IMR-90 (cell line): ENCODE results near the gene SLC12A7. TPM values are rescaled to one million over a fixed set of nuclear protein-coding genes. Genes with fewer than 3 reads are reported as not detected.

Experiments
- ATAC-seq: fragments of 200-7000 bp; cut with Tn5 transposase; 2 replicates; pipeline ENCODE4 v1.9.1; 2020; ENCODE audit warnings: low read depth, mild to moderate bottlenecking, moderate library complexity
- BruUV-seq: library from RNA; stranded (reverse); fragments of 400-500 nt; replicated peaks from 2 replicates; lab custom pipeline; 2021; lab: Mats Ljungman, UMichigan
- CTCF ChIA-PET: fragments of 300-600 bp; formaldehyde crosslinking; extraction: SDS; loops from one replicate; lab custom pipeline; 2021; ENCODE audit warnings: antibody characterized with exemption; lab: Yijun Ruan, JAX
- POLR2A ChIA-PET: fragments of 300-600 bp; sonication (Branson Sonifier 250); formaldehyde crosslinking; loops from one replicate; lab custom pipeline; 2022; ENCODE audit warnings: antibody characterized with exemption; ENCODE audit not compliant: unreplicated experiment; lab: Charles Lee
- DNase-seq: peaks from one replicate; pipeline ENCODE4 v3.0.0; 2013
- H2AFZ ChIP-seq: replicated peaks from 2 replicates; pipeline ENCODE3; 2013; ENCODE audit warnings: low read length, mild to moderate bottlenecking; ENCODE audit not compliant: poor library complexity
- H2AK5ac ChIP-seq: 2 replicates; pipeline ENCODE4 v1.6.1; 2013; ENCODE audit warnings: low read depth, low read length, inconsistent platforms
- H2AK9ac ChIP-seq: replicated peaks from 2 replicates; pipeline ENCODE3; 2013; ENCODE audit warnings: mild to moderate bottlenecking, low read depth, low read length, moderate library complexity; ENCODE audit not compliant: poor library complexity
- H2BK120ac ChIP-seq: 2 replicates; pipeline ENCODE4 v1.6.1; 2013; ENCODE audit warnings: low read depth, low read length, inconsistent platforms
- H2BK15ac ChIP-seq: 3 replicates; pipeline ENCODE4 v1.6.1; 2013; ENCODE audit warnings: low read depth, low read length, inconsistent platforms
- H2BK20ac ChIP-seq: 2 replicates; pipeline ENCODE4 v1.6.1; 2013; ENCODE audit warnings: low read depth, mild to moderate bottlenecking, inconsistent platforms, low read length, moderate library complexity
- H2BK5ac ChIP-seq: 2 replicates; pipeline ENCODE4 v1.6.1; 2013; ENCODE audit warnings: mild to moderate bottlenecking, low read depth, low read length, inconsistent platforms; ENCODE audit not compliant: poor library complexity, severe bottlenecking
- H3K14ac ChIP-seq: replicated peaks from 2 replicates; pipeline ENCODE4 v1.6.1; 2013; ENCODE audit warnings: low read depth, low read length, inconsistent platforms
- H3K18ac ChIP-seq: 2 replicates; pipeline ENCODE4 v1.6.1; 2013; ENCODE audit warnings: low read depth, low read length, control low read depth
- H3K23ac ChIP-seq: 2 replicates; pipeline ENCODE4 v1.6.1; 2013; ENCODE audit warnings: low read depth, low read length, inconsistent platforms
- H3K27ac ChIP-seq: 2 replicates; pipeline ENCODE4 v1.5.1; 2013; ENCODE audit warnings: mild to moderate bottlenecking, control low read depth, low read length; ENCODE audit not compliant: insufficient read depth
- H3K27me3 ChIP-seq: 2 replicates; pipeline ENCODE4 v1.6.1; 2013; ENCODE audit warnings: low read length; ENCODE audit not compliant: control insufficient read depth, insufficient read depth
- H3K36me3 ChIP-seq: 2 replicates; pipeline ENCODE4 v1.6.1; 2013; ENCODE audit warnings: low read length, mixed read lengths; ENCODE audit not compliant: control insufficient read depth, insufficient read depth
- H3K4ac ChIP-seq: 2 replicates; pipeline ENCODE4 v1.6.1; 2013; ENCODE audit warnings: low read depth, low read length, inconsistent platforms
- H3K4me1 ChIP-seq: 2 replicates; pipeline ENCODE4 v1.6.1; 2013; ENCODE audit warnings: low read length, mixed read lengths; ENCODE audit not compliant: control insufficient read depth, insufficient read depth
- H3K4me2 ChIP-seq: 2 replicates; pipeline ENCODE4 v1.6.1; 2013; ENCODE audit warnings: low read depth, mild to moderate bottlenecking, control low read depth, low read length, moderate library complexity
- H3K4me3 ChIP-seq: 2 replicates; pipeline ENCODE4 v1.5.1; 2013; ENCODE audit warnings: low read depth, mild to moderate bottlenecking, control low read depth, low read length, moderate library complexity; ENCODE audit not compliant: insufficient read depth
- H3K56ac ChIP-seq: 2 replicates; pipeline ENCODE4 v1.6.1; 2013; ENCODE audit warnings: low read length, inconsistent platforms; ENCODE audit not compliant: insufficient read depth; ENCODE audit errors: extremely low read depth
- H3K79me1 ChIP-seq, 2 experiments: 2 replicates each; pipeline ENCODE4 v1.6.1; 2013; ENCODE audit warnings: low read length in 2 of 2, inconsistent platforms in 1 of 2, low read depth in 1 of 2
- H3K9ac ChIP-seq: 2 replicates; pipeline ENCODE4 v1.6.1; 2013; ENCODE audit warnings: low read depth, low read length, control low read depth
- H3K9me1 ChIP-seq: 2 replicates; pipeline ENCODE4 v1.6.1; 2013; ENCODE audit warnings: low read length, inconsistent platforms; ENCODE audit not compliant: insufficient read depth
- H3K9me3 ChIP-seq: 2 replicates; pipeline ENCODE4 v1.6.1; 2013; ENCODE audit warnings: low read length; ENCODE audit not compliant: control insufficient read depth, insufficient read depth
- H4K20me1 ChIP-seq: 2 replicates; pipeline ENCODE4 v1.6.1; 2013; ENCODE audit warnings: low read length, inconsistent platforms; ENCODE audit not compliant: insufficient read depth
- H4K5ac ChIP-seq: 2 replicates; pipeline ENCODE4 v1.6.1; 2013; ENCODE audit warnings: mild to moderate bottlenecking, low read depth, low read length, control low read depth
- H4K8ac ChIP-seq, 2 experiments: 2 replicates each; pipeline ENCODE4 v1.6.1; 2013; ENCODE audit warnings: low read depth in 2 of 2, low read length in 2 of 2, control low read depth in 1 of 2, inconsistent platforms in 1 of 2
- H4K91ac ChIP-seq: 2 replicates; pipeline ENCODE4 v1.6.1; 2013; ENCODE audit warnings: low read depth, low read length, inconsistent platforms; ENCODE audit not compliant: insufficient read depth
- CEBPB ChIP-seq: IDR thresholded peaks from 2 replicates; pipeline ENCODE4 v1.6.1; 2012; ENCODE audit warnings: low read depth, low read length, improper control_type of control experiment
- MAFK ChIP-seq: IDR thresholded peaks from 2 replicates; pipeline ENCODE4 v1.6.1; 2012; ENCODE audit warnings: low read depth, low read length, improper control_type of control experiment
- MAZ ChIP-seq: IDR thresholded peaks from 2 replicates; pipeline ENCODE4 v1.6.1; 2012; ENCODE audit warnings: low read depth, mild to moderate bottlenecking, low read length, improper control_type of control experiment, moderate library complexity, borderline replicate concordance
- MXI1 ChIP-seq: IDR thresholded peaks from 2 replicates; pipeline ENCODE4 v1.6.1; 2012; ENCODE audit warnings: low read depth, mild to moderate bottlenecking, low read length, moderate library complexity, borderline replicate concordance
- NFE2L2 ChIP-seq: fragments of 150-350 bp; IDR thresholded peaks from 2 replicates; pipeline ENCODE4 v1.6.1; 2016; ENCODE audit warnings: low read depth, mild to moderate bottlenecking, low read length
- POLR2A ChIP-seq: IDR thresholded peaks from 2 replicates; pipeline ENCODE4 v1.6.1; 2012; ENCODE audit warnings: mild to moderate bottlenecking, low read depth, low read length
- RCOR1 ChIP-seq: IDR thresholded peaks from 2 replicates; pipeline ENCODE4 v1.6.1; 2012; ENCODE audit warnings: mild to moderate bottlenecking, low read length, improper control_type of control experiment; ENCODE audit not compliant: insufficient replicate concordance
- RFX5 ChIP-seq: IDR thresholded peaks from 2 replicates; pipeline ENCODE4 v1.8.0; 2012; ENCODE audit warnings: low read depth, mild to moderate bottlenecking, low read length, moderate library complexity
- USF2 ChIP-seq: fragments of 150-350 bp; IDR thresholded peaks from 2 replicates; pipeline ENCODE4 v1.6.1; 2017; ENCODE audit warnings: mild to moderate bottlenecking, antibody characterized with exemption, low read length, low read depth
- WGBS, 2 experiments: methylation state at CpG; one replicate each; pipeline versions ENCODE4 v1.1.5 to v1.1.7; 2013; ENCODE audit warnings: missing lambda C conversion rate in 2 of 2; ENCODE audit not compliant: insufficient read length in 1 of 2; ENCODE audit errors: extremely low coverage in 2 of 2; 5-methylcytosine and 5-hydroxymethylcytosine counted together
- dilution Hi-C: fragments of 300-500 bp; cut with HindIII; formaldehyde crosslinking; loops from one replicate; pipeline ENCODE4 v1.14.3; 2018; ENCODE audit warnings: low sequenced_read_pairs; ENCODE audit not compliant: unreplicated experiment
- in situ Hi-C: fragments of 300-500 bp; cut with MboI; formaldehyde crosslinking; loops from 3 replicates; pipeline ENCODE4 v1.14.3; 2019; ENCODE audit warnings: low sequenced_read_pairs, inconsistent platforms, mixed read lengths
- intact Hi-C: fragments of 100-400 bp; cut with micrococcal nuclease; formaldehyde crosslinking; loops from 2 replicates; pipeline ENCODE4 v1.10.0; 2022
- polyA plus RNA-seq, 3 experiments: library from polyadenylated mRNA; depleted of rRNA; stranded (reverse); fragments of >200 nt; gene quantifications; 2 replicates each; pipeline ENCODE4 v1.2.3, GENCODE V29; 2012; ENCODE audit warnings: low replicate concordance in 1 of 3
- total RNA-seq: library from RNA; depleted of rRNA; stranded (reverse); fragments of >200 nt; gene quantifications from 2 replicates; pipeline ENCODE4 v1.2.3, GENCODE V29; 2012
- TF ChIP-seq, protein P1 (sequence below): conservative IDR thresholded peaks from 2 replicates; pipeline ENCODE4 v1.5.1; 2012; ENCODE audit warnings: mild to moderate bottlenecking, low read depth, low read length, improper control_type of control experiment
- TF ChIP-seq, protein P2 (sequence below): fragments of 150-350 bp; IDR thresholded peaks from 2 replicates; pipeline ENCODE4 v1.6.1; 2016; ENCODE audit warnings: low read depth, mild to moderate bottlenecking, low read length, moderate library complexity, borderline replicate concordance

Gene SLC12A7
- total and polyA plus RNA-seq, 2 of the 4 experiments (the other 2 are of a cell fraction), result 3.0 to 6.1 TPM

DNA sequence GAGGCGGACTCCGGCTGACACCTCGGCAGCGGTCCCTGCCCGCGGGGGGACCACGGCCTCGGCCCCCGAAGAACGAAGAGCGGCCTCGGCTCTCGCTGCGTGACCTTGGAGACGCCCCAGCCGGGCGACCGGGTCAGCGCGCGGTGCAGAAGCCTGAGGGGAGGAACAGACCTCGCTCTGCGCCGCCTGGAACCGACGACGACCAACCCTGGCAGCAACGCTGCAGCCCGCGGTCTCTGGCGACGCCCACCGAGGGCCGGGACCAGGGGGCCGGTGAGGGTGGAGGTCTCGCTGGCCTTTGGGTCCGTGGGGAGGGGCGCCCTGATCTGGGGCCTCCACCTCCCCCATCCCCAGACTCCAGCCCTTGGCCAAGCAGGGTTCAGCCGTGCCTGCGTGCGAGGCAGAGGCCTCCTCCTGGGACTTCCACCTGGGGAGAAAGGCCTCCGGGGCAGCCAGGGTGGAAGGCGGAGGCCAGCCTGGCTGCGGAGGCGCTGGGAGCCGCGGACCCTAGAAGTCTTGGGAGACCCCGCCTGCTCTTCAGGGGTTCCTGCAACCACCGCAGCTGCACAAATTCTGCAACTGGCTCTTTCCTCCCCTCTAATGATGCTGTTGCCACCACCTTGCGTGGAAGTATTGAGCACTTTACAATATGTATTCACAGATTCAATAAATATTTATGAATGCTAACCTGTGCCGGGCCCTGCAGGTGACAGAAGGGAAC lies 44.3 kb upstream of the SLC12A7 start (continued):
- TF ChIP-seq RFX5, result no peak

GRCh38 chr5:1155191-1156032 lies 43.5 kb upstream of the SLC12A7 start:
- intact Hi-C loops (no loop called here), in situ Hi-C loops (no loop called here), dilution Hi-C loops (no loop called here)
- POLR2A ChIA-PET, result no interaction called here
- Histone ChIP-seq H4K91ac (no peak overlapping the region), H3K9me3 (peaks cover 6% of the 10 kb centered on the region; the same call in 1 of the 2 replicates), H2BK5ac (no peak overlapping the region), H2AK5ac (no peak overlapping the region), H2BK15ac (no peak overlapping the region), H3K9ac (no peak overlapping the region), H3K23ac (no peak overlapping the region), H3K27ac (no peak overlapping the region), H3K4me1 (no peaks in the 10 kb centered on the region), H2BK20ac (no peak overlapping the region), H3K27me3 (peaks cover 65% of the 10 kb centered on the region), H2AFZ (no peak overlapping the region), H2AK9ac (no peak overlapping the region), H4K8ac (no peak overlapping the region), H3K36me3 (no peaks in the 10 kb centered on the region), H3K79me1 (no peaks in the 10 kb centered on the region), H3K4me2 (no peak overlapping the region), H3K9me1 (no peaks in the 10 kb centered on the region; the same call in 1 of the 2 replicates), H3K18ac (no peak overlapping the region), H4K5ac (no peak overlapping the region), H3K14ac (no peak overlapping the region), H3K56ac (no peak overlapping the region), H4K20me1 (no peaks in the 10 kb centered on the region; the same call in 1 of the 2 replicates), H2BK120ac (no peak overlapping the region), H3K4me3 (no peak overlapping the region), H3K4ac (no peak overlapping the region)
- CTCF ChIA-PET, result no interaction called here
- ATAC-seq (no peak), DNase-seq (no peak)
- no TSS peak for BruUV-seq
- WGBS, 2 experiments, result 6% methylated on average over 18 of the region's 98 CpGs; no CpG with 5 or more reads in 1 of the 2 experiments
- TF ChIP-seq RCOR1, result no peak
- no peak for TF ChIP-seq NFE2L2
- no peak for TF ChIP-seq USF2
- TF ChIP-seq CEBPB, result no peak
- TF ChIP-seq POLR2A, result no peak
- no peak for TF ChIP-seq MXI1
- TF ChIP-seq, protein P1, sequence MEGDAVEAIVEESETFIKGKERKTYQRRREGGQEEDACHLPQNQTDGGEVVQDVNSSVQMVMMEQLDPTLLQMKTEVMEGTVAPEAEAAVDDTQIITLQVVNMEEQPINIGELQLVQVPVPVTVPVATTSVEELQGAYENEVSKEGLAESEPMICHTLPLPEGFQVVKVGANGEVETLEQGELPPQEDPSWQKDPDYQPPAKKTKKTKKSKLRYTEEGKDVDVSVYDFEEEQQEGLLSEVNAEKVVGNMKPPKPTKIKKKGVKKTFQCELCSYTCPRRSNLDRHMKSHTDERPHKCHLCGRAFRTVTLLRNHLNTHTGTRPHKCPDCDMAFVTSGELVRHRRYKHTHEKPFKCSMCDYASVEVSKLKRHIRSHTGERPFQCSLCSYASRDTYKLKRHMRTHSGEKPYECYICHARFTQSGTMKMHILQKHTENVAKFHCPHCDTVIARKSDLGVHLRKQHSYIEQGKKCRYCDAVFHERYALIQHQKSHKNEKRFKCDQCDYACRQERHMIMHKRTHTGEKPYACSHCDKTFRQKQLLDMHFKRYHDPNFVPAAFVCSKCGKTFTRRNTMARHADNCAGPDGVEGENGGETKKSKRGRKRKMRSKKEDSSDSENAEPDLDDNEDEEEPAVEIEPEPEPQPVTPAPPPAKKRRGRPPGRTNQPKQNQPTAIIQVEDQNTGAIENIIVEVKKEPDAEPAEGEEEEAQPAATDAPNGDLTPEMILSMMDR, result no peak
- no peak for TF ChIP-seq MAZ
- TF ChIP-seq MAFK, result no peak
- TF ChIP-seq, protein P2, sequence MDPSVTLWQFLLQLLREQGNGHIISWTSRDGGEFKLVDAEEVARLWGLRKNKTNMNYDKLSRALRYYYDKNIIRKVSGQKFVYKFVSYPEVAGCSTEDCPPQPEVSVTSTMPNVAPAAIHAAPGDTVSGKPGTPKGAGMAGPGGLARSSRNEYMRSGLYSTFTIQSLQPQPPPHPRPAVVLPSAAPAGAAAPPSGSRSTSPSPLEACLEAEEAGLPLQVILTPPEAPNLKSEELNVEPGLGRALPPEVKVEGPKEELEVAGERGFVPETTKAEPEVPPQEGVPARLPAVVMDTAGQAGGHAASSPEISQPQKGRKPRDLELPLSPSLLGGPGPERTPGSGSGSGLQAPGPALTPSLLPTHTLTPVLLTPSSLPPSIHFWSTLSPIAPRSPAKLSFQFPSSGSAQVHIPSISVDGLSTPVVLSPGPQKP, result no peak
